ENCODE results near the gene SCAPER.

DNA sequence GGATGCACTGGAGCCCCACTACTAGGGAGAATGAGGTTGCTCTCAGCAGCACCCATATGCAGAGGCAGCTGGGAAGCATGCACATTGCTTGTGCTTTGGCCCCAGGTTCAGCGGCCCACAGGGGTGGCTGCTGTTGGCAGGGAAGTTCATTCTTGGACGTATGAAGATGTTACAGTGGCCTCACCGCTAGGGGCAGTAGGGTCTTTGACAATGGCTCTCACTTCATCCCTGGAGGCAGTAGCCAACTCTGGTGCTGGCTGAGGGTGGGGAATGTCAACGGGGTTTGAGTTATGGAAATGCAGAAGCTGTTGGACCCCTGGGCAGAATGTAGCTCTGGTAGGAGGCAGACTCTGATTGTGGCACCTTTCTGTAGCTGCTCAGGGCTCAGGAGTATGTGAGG, 279.9 kb downstream of the SCAPER start:
- TF ChIP-seq POLR2A (IDR thresholded peaks at IDR 0.05): no peak
- TF ChIP-seq, protein P1, sequence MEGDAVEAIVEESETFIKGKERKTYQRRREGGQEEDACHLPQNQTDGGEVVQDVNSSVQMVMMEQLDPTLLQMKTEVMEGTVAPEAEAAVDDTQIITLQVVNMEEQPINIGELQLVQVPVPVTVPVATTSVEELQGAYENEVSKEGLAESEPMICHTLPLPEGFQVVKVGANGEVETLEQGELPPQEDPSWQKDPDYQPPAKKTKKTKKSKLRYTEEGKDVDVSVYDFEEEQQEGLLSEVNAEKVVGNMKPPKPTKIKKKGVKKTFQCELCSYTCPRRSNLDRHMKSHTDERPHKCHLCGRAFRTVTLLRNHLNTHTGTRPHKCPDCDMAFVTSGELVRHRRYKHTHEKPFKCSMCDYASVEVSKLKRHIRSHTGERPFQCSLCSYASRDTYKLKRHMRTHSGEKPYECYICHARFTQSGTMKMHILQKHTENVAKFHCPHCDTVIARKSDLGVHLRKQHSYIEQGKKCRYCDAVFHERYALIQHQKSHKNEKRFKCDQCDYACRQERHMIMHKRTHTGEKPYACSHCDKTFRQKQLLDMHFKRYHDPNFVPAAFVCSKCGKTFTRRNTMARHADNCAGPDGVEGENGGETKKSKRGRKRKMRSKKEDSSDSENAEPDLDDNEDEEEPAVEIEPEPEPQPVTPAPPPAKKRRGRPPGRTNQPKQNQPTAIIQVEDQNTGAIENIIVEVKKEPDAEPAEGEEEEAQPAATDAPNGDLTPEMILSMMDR (IDR thresholded peaks at IDR 0.05): no peak
- TF ChIP-seq POLR2AphosphoS5 (IDR thresholded peaks at IDR 0.05): no peak
